SK-N-SH (cell line): ENCODE measurements around the gene TACC2. TPM values are rescaled to one million over a fixed set of nuclear protein-coding genes. Genes with fewer than 3 reads are reported as not detected.

Experiments
- CTCF ChIA-PET: fragments of 300-600, 350-600 bp; formaldehyde crosslinking; extraction: SDS; loops from one replicate; lab custom pipeline; 2021; lab: Yijun Ruan, JAX
- POLR2A ChIA-PET: fragments of 350-600 bp; sonication (Branson Sonifier 250); formaldehyde crosslinking; extraction: SDS; loops from one replicate; lab custom pipeline; 2020; ENCODE audit warnings: antibody characterized with exemption, inconsistent platforms; lab: Yijun Ruan, JAX
- DNase-seq: peaks from one replicate; pipeline ENCODE4 v3.0.0; 2012
- H2AFZ ChIP-seq: fragments of 200-600 bp; sonication (generic); 2 replicates; pipeline ENCODE4 v1.8.1; 2016; ENCODE audit warnings: antibody characterized with exemption, mild to moderate bottlenecking, low read depth
- H3F3A ChIP-seq: fragments of 200-600 bp; sonication (generic); replicated peaks from 2 replicates; pipeline ENCODE3; 2016; ENCODE audit warnings: antibody characterized with exemption, mild to moderate bottlenecking; ENCODE audit not compliant: insufficient read depth
- H3K27ac ChIP-seq, 2 experiments: fragments of 200-500 bp in 1 of 2; fragments of 200-600 bp in 1 of 2; sonication (Bioruptor generic) in 1 of 2; sonication (generic), shearing (Covaris generic) in 1 of 2; 2 replicates each; pipeline versions ENCODE4 v1.5.1 to v1.6.1; 2014 to 2016; ENCODE audit warnings: low read depth in 2 of 2, inconsistent platforms in 1 of 2, low read length in 1 of 2, mild to moderate bottlenecking in 1 of 2, mixed read lengths in 1 of 2
- H3K27me3 ChIP-seq: fragments of 200-600 bp; sonication (generic), shearing (Covaris generic); 2 replicates; pipeline ENCODE4 v1.6.1; 2016; ENCODE audit warnings: mixed run types; ENCODE audit not compliant: insufficient read depth
- H3K36me3 ChIP-seq, 2 experiments: fragments of 200-500 bp in 1 of 2; fragments of 200-600 bp in 1 of 2; sonication (Bioruptor generic) in 1 of 2; sonication (generic) in 1 of 2; replicated peaks in 1 of 2; 2 replicates each; pipeline versions ENCODE3 to v1.5.1; 2014 to 2016; ENCODE audit warnings: low read length in 1 of 2, mild to moderate bottlenecking in 1 of 2; ENCODE audit not compliant: insufficient read depth in 2 of 2, control insufficient read depth in 1 of 2
- H3K4me1 ChIP-seq, 2 experiments: fragments of 200-500 bp in 1 of 2; fragments of 200-600 bp in 1 of 2; sonication (Bioruptor generic) in 1 of 2; sonication (generic), shearing (Covaris generic) in 1 of 2; 2 replicates each; pipeline versions ENCODE4 v1.5.1 to v1.6.1; 2014 to 2016; ENCODE audit warnings: low read depth in 1 of 2, low read length in 1 of 2, mixed run types in 1 of 2; ENCODE audit not compliant: insufficient read depth in 2 of 2, control insufficient read depth in 1 of 2
- H3K4me2 ChIP-seq: fragments of 200-600 bp; sonication (generic), shearing (Covaris generic); 2 replicates; pipeline ENCODE4 v1.6.1; 2017; ENCODE audit warnings: mixed run types
- H3K4me3 ChIP-seq, 2 experiments: fragments of 200-500 bp in 1 of 2; fragments of 200-600 bp in 1 of 2; sonication (Bioruptor generic) in 1 of 2; sonication (generic), shearing (Covaris generic) in 1 of 2; 2 replicates each; pipeline versions ENCODE4 v1.5.1 to v1.8.1; 2014 to 2016; ENCODE audit warnings: low read depth in 2 of 2, inconsistent platforms in 1 of 2, low read length in 1 of 2, mild to moderate bottlenecking in 1 of 2, mixed read lengths in 1 of 2, moderate library complexity in 1 of 2
- H3K79me2 ChIP-seq: fragments of 200-600 bp; sonication (generic); 2 replicates; pipeline ENCODE4 v1.8.1; 2017; ENCODE audit warnings: mild to moderate bottlenecking; ENCODE audit not compliant: insufficient read depth
- H3K9ac ChIP-seq: fragments of 200-600 bp; sonication (generic); 2 replicates; pipeline ENCODE4 v1.6.1; 2017; ENCODE audit warnings: mixed run types
- H3K9me2 ChIP-seq: fragments of 200-600 bp; sonication (generic); 2 replicates; pipeline ENCODE4 v1.6.1; 2017; ENCODE audit warnings: mixed run types
- H3K9me3 ChIP-seq: fragments of 200-600 bp; sonication (generic); 2 replicates; pipeline ENCODE4 v1.6.1; 2017; ENCODE audit warnings: mixed run types, mild to moderate bottlenecking, moderate library complexity
- H4K20me1 ChIP-seq: fragments of 200-600 bp; sonication (generic); 2 replicates; pipeline ENCODE4 v1.6.1; 2017; ENCODE audit warnings: mild to moderate bottlenecking, mixed run types; ENCODE audit not compliant: insufficient read depth
- EZH2phosphoT487 ChIP-seq: fragments of 200-600 bp; sonication (generic); IDR thresholded peaks from 2 replicates; pipeline ENCODE4 v1.6.1; 2017; ENCODE audit warnings: low read depth, mixed run types, mild to moderate bottlenecking, antibody characterized with exemption, moderate library complexity, borderline replicate concordance
- FOXM1 ChIP-seq: IDR thresholded peaks from 2 replicates; pipeline ENCODE4 v1.4.0; 2012; ENCODE audit warnings: low read depth, mild to moderate bottlenecking
- GABPA ChIP-seq: IDR thresholded peaks from 2 replicates; pipeline ENCODE4 v1.4.0; 2012; ENCODE audit warnings: low read depth, mild to moderate bottlenecking
- GATA2 ChIP-seq: sonication (generic); formaldehyde crosslinking; IDR thresholded peaks from 2 replicates; pipeline ENCODE4 v1.5.0; 2020; ENCODE audit warnings: mild to moderate bottlenecking, missing genetic modification reagents
- MXI1 ChIP-seq: IDR thresholded peaks from 2 replicates; pipeline ENCODE4 v1.6.1; 2012; ENCODE audit warnings: mild to moderate bottlenecking, low read depth, low read length, improper control_type of control experiment
- NRF1 ChIP-seq: IDR thresholded peaks from 2 replicates; pipeline ENCODE4 v1.6.1; 2012; ENCODE audit warnings: low read depth, mild to moderate bottlenecking, low read length
- PBX3 ChIP-seq: IDR thresholded peaks from 2 replicates; pipeline ENCODE4; 2012
- POLR2AphosphoS5 ChIP-seq: IDR thresholded peaks from 2 replicates; pipeline ENCODE4 v1.6.1; 2012; ENCODE audit warnings: low read depth, low read length
- RAD21 ChIP-seq: IDR thresholded peaks from 2 replicates; pipeline ENCODE4 v1.6.1; 2012; ENCODE audit warnings: mild to moderate bottlenecking, low read length
- RCOR1 ChIP-seq: fragments of 150-350 bp; IDR thresholded peaks from 2 replicates; pipeline ENCODE4 v1.6.1; 2017; ENCODE audit warnings: antibody characterized with exemption, low read length
- RFX5 ChIP-seq: IDR thresholded peaks from 2 replicates; pipeline ENCODE4 v1.6.1; 2012; ENCODE audit warnings: mild to moderate bottlenecking, improper control_type of control experiment, low read length
- SMC3 ChIP-seq: IDR thresholded peaks from 2 replicates; pipeline ENCODE4 v1.6.1; 2012; ENCODE audit warnings: low read depth, low read length, improper control_type of control experiment
- TAF1 ChIP-seq: IDR thresholded peaks from 2 replicates; pipeline ENCODE4 v1.6.1; 2012; ENCODE audit warnings: low read depth, mild to moderate bottlenecking, low read length, moderate library complexity, borderline replicate concordance
- USF1 ChIP-seq: IDR thresholded peaks from 2 replicates; pipeline ENCODE4 v1.4.0; 2012; ENCODE audit warnings: low read depth, borderline replicate concordance
- USF2 ChIP-seq: fragments of 150-350 bp; IDR thresholded peaks from 2 replicates; pipeline ENCODE4 v1.6.1; 2017; ENCODE audit warnings: antibody characterized with exemption, low read length, low read depth, borderline replicate concordance
- WGBS: methylation state at CpG from one replicate; pipeline ENCODE4 v1.1.6; 2017; ENCODE audit warnings: low lambda C conversion rate; 5-methylcytosine and 5-hydroxymethylcytosine counted together
- polyA plus RNA-seq, 3 experiments: library from polyadenylated mRNA; depleted of rRNA; stranded (reverse); fragments of >200 nt; gene quantifications; 2 replicates each; pipeline ENCODE4 v1.2.3, GENCODE V29; 2012
- TF ChIP-seq, protein P1 (sequence below): IDR thresholded peaks from 2 replicates; pipeline ENCODE4 v1.4.0; 2012; ENCODE audit warnings: low read depth
- TF ChIP-seq, protein P2 (sequence below): IDR thresholded peaks from 2 replicates; pipeline ENCODE4 v1.4.0; 2012; ENCODE audit warnings: low read depth, borderline replicate concordance
- TF ChIP-seq, protein P3 (sequence below): IDR thresholded peaks from 2 replicates; pipeline ENCODE4 v1.6.1; 2012; ENCODE audit warnings: mild to moderate bottlenecking, low read depth, low read length, moderate library complexity

Gene TACC2
- polyA plus RNA-seq, 1 of the 3 experiments (the other 2 are of a cell fraction): 8.8 TPM

DNA sequence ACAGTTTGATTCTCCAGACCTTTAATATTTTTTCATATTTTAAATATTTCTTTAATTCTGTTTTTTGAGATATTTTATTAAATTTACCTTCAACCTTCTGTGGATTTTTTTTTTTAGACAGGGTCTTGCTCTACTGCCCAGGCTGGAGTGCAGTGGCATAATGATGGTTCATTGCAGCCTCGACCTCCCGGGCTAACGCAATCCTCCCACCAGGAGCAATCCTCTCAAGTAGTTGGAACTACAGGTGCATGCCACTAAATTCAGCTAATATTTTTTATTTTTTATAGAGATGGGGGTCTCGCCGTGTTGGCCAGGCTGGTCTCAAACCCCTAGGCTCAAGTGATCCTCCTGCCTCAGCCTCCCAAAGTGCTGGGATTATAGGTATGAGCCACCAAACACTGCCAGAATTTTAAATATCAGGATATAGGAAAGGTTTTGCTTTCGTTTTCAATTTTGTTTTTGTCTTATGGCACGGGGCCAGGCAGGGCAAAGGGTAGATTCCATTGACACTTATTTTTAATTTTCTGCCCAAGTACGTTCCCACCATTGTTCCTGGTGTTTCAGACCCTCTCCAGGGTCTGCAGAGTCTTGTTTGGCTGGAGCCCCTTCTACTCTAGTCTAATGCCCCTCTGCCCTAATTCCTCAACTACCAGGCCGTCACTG lies 1.2 kb downstream of the TACC2 start:
- WGBS: 63% methylated on average over 9 of the region's 9 CpGs
- CTCF ChIA-PET: interaction anchor here (1.4 kb wide), 1 partner anchor 15 kb away, joined by 3 read pairs; no protein-coding TSS in a partner anchor

More for the DNA sequence above, 1.2 kb downstream of the TACC2 start:
- TF ChIP-seq RAD21 (no peak), USF1 (no peak), POLR2AphosphoS5 (no peak), MXI1 (no peak), RFX5 (no peak), GATA2 (CRISPR knock-in tag) (no peak), USF2 (no peak), RCOR1 (no peak), TAF1 (no peak), SMC3 (no peak), FOXM1 (no peak), EZH2phosphoT487 (no peak), PBX3 (no peak), GABPA (no peak), NRF1 (no peak)
- TF ChIP-seq, protein P1, sequence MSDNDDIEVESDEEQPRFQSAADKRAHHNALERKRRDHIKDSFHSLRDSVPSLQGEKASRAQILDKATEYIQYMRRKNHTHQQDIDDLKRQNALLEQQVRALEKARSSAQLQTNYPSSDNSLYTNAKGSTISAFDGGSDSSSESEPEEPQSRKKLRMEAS: no peak
- TF ChIP-seq, protein P2, sequence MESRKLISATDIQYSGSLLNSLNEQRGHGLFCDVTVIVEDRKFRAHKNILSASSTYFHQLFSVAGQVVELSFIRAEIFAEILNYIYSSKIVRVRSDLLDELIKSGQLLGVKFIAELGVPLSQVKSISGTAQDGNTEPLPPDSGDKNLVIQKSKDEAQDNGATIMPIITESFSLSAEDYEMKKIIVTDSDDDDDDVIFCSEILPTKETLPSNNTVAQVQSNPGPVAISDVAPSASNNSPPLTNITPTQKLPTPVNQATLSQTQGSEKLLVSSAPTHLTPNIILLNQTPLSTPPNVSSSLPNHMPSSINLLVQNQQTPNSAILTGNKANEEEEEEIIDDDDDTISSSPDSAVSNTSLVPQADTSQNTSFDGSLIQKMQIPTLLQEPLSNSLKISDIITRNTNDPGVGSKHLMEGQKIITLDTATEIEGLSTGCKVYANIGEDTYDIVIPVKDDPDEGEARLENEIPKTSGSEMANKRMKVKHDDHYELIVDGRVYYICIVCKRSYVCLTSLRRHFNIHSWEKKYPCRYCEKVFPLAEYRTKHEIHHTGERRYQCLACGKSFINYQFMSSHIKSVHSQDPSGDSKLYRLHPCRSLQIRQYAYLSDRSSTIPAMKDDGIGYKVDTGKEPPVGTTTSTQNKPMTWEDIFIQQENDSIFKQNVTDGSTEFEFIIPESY: no peak
- TF ChIP-seq, protein P3, sequence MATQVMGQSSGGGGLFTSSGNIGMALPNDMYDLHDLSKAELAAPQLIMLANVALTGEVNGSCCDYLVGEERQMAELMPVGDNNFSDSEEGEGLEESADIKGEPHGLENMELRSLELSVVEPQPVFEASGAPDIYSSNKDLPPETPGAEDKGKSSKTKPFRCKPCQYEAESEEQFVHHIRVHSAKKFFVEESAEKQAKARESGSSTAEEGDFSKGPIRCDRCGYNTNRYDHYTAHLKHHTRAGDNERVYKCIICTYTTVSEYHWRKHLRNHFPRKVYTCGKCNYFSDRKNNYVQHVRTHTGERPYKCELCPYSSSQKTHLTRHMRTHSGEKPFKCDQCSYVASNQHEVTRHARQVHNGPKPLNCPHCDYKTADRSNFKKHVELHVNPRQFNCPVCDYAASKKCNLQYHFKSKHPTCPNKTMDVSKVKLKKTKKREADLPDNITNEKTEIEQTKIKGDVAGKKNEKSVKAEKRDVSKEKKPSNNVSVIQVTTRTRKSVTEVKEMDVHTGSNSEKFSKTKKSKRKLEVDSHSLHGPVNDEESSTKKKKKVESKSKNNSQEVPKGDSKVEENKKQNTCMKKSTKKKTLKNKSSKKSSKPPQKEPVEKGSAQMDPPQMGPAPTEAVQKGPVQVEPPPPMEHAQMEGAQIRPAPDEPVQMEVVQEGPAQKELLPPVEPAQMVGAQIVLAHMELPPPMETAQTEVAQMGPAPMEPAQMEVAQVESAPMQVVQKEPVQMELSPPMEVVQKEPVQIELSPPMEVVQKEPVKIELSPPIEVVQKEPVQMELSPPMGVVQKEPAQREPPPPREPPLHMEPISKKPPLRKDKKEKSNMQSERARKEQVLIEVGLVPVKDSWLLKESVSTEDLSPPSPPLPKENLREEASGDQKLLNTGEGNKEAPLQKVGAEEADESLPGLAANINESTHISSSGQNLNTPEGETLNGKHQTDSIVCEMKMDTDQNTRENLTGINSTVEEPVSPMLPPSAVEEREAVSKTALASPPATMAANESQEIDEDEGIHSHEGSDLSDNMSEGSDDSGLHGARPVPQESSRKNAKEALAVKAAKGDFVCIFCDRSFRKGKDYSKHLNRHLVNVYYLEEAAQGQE: no peak
- H3K79me2 ChIP-seq: no peaks in the 10 kb centered on the region
- H3K36me3 ChIP-seq: no peaks in the 10 kb centered on the region
- no peaks in the 10 kb centered on the region for H3K9me2 ChIP-seq
- H3K27ac ChIP-seq: no peak overlapping the region
- no peak overlapping the region for H3K4me3 ChIP-seq
- DNase-seq: no peak
- no peak overlapping the region for H3K9ac ChIP-seq
- H3K27me3 ChIP-seq: no peaks in the 10 kb centered on the region
- H3K4me2 ChIP-seq: 0 out of 2 replicates have a peak overlapping the region, but pooled peaks have one; percentile 11
- POLR2A ChIA-PET: no interaction called here
- no peaks in the 10 kb centered on the region for H3K4me1 ChIP-seq
- H3K9me3 ChIP-seq: no peaks in the 10 kb centered on the region
- no peaks in the 10 kb centered on the region for H4K20me1 ChIP-seq
- H2AFZ ChIP-seq: no peak overlapping the region
- no peaks in the 10 kb centered on the region for H3F3A ChIP-seq
